DOHH2 (cell line): ENCODE results near the gene HPS3.

Experiments used
- H3F3A ChIP-seq: fragments of 200-600 bp; sonication (generic), shearing (Covaris generic); 2 replicates; pipeline ENCODE4 v1.6.0; 2016; ENCODE audit warnings: antibody characterized with exemption, mild to moderate bottlenecking; ENCODE audit not compliant: control insufficient read depth, insufficient read depth
- H3K27ac ChIP-seq: fragments of 200-600 bp; sonication (generic); 2 replicates; pipeline ENCODE4 v1.5.1; 2014; ENCODE audit warnings: low read depth, mild to moderate bottlenecking, low read length, moderate library complexity
- H3K27me3 ChIP-seq: fragments of 200-600 bp; sonication (generic); 2 replicates; pipeline ENCODE4 v1.6.1; 2014; ENCODE audit warnings: mild to moderate bottlenecking, low read length, mixed read lengths; ENCODE audit not compliant: control insufficient read depth
- H3K36me3 ChIP-seq: fragments of 200-600 bp; sonication (generic); 2 replicates; pipeline ENCODE4 v1.6.1; 2014; ENCODE audit warnings: mild to moderate bottlenecking, low read length, moderate library complexity, mixed read lengths; ENCODE audit not compliant: control insufficient read depth
- H3K4me1 ChIP-seq: fragments of 200-600 bp; sonication (generic); 2 replicates; pipeline ENCODE4 v1.6.1; 2014; ENCODE audit warnings: mild to moderate bottlenecking, low read length, mixed read lengths; ENCODE audit not compliant: control insufficient read depth
- H3K4me2 ChIP-seq: fragments of 200-600 bp; sonication (generic); 2 replicates; pipeline ENCODE4 v1.6.0; 2014; ENCODE audit warnings: mild to moderate bottlenecking, low read length, moderate library complexity
- H3K4me3 ChIP-seq: fragments of 200-600 bp; sonication (generic); 2 replicates; pipeline ENCODE4 v1.5.1; 2014; ENCODE audit warnings: mild to moderate bottlenecking, low read length, mixed read lengths
- H3K79me2 ChIP-seq: fragments of 200-600 bp; sonication (generic); 2 replicates; pipeline ENCODE4 v1.6.1; 2014; ENCODE audit warnings: mild to moderate bottlenecking, low read length, mixed read lengths; ENCODE audit not compliant: control insufficient read depth
- H3K9me2 ChIP-seq: fragments of 200-600 bp; sonication (generic); replicated peaks from 2 replicates; pipeline ENCODE4 v1.6.1; 2014; ENCODE audit warnings: mild to moderate bottlenecking, low read length, mixed read lengths; ENCODE audit not compliant: control insufficient read depth
- H3K9me3 ChIP-seq: fragments of 200-600 bp; sonication (generic); 2 replicates; pipeline ENCODE4 v1.6.1; 2014; ENCODE audit warnings: antibody characterized with exemption, low read length, mixed read lengths; ENCODE audit not compliant: control insufficient read depth, insufficient read depth
- H4K20me1 ChIP-seq: fragments of 200-600 bp; sonication (generic); 2 replicates; pipeline ENCODE4 v1.6.0; 2014; ENCODE audit warnings: low read depth, mild to moderate bottlenecking, antibody characterized with exemption, low read length, moderate library complexity; ENCODE audit not compliant: control insufficient read depth, insufficient read depth
- EZH2phosphoT487 ChIP-seq: fragments of 200-600 bp; sonication (generic); IDR thresholded peaks from 2 replicates; pipeline ENCODE4 v1.6.1; 2017; ENCODE audit warnings: borderline replicate concordance, mild to moderate bottlenecking, antibody characterized with exemption, low read length, moderate library complexity, mixed read lengths
- TF ChIP-seq, protein P1 (sequence below): fragments of 200-600 bp; sonication (generic); IDR thresholded peaks from one replicate; pipeline ENCODE4 v1.5.1; 2014; ENCODE audit warnings: antibody characterized with exemption, mild to moderate bottlenecking, low read depth, low read length; ENCODE audit not compliant: poor library complexity, severe bottlenecking

Gene HPS3

DNA sequence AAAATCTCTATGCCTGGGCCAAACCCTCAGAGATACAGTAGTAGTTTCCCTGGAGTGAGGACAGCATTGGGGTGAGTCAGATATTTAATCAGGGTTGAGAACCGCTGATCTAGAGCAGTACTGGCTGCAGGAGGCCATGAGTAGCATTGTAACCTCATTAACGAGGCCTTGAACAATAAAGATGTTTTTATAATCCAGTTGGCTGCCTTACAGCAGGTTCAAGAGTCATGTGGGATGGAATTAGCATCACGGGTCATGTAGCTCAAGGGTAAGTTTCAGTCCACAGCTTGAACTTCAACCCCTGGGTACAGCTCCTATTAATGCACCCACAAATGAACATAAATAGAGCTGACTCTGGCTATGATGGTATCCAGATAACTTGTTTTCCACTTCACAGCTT lies 5.1 kb downstream of the HPS3 start:
- Histone ChIP-seq H4K20me1 (peaks cover 5% of the 10 kb centered on the region; the same call in 1 of the 2 replicates), H3K27ac (no peak overlapping the region), H3K4me2 (no peak overlapping the region), H3K79me2 (peaks cover 69% of the 10 kb centered on the region), H3K36me3 (peaks cover 10% of the 10 kb centered on the region), H3K9me3 (no peaks in the 10 kb centered on the region), H3K27me3 (no peaks in the 10 kb centered on the region), H3F3A (peaks cover 3% of the 10 kb centered on the region; the same call in 1 of the 2 replicates), H3K4me3 (no peak overlapping the region), H3K4me1 (peaks cover 20% of the 10 kb centered on the region), H3K9me2 (no peaks in the 10 kb centered on the region)
- no peak for TF ChIP-seq EZH2phosphoT487
- TF ChIP-seq, protein P1, sequence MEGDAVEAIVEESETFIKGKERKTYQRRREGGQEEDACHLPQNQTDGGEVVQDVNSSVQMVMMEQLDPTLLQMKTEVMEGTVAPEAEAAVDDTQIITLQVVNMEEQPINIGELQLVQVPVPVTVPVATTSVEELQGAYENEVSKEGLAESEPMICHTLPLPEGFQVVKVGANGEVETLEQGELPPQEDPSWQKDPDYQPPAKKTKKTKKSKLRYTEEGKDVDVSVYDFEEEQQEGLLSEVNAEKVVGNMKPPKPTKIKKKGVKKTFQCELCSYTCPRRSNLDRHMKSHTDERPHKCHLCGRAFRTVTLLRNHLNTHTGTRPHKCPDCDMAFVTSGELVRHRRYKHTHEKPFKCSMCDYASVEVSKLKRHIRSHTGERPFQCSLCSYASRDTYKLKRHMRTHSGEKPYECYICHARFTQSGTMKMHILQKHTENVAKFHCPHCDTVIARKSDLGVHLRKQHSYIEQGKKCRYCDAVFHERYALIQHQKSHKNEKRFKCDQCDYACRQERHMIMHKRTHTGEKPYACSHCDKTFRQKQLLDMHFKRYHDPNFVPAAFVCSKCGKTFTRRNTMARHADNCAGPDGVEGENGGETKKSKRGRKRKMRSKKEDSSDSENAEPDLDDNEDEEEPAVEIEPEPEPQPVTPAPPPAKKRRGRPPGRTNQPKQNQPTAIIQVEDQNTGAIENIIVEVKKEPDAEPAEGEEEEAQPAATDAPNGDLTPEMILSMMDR: no peak

DNA sequence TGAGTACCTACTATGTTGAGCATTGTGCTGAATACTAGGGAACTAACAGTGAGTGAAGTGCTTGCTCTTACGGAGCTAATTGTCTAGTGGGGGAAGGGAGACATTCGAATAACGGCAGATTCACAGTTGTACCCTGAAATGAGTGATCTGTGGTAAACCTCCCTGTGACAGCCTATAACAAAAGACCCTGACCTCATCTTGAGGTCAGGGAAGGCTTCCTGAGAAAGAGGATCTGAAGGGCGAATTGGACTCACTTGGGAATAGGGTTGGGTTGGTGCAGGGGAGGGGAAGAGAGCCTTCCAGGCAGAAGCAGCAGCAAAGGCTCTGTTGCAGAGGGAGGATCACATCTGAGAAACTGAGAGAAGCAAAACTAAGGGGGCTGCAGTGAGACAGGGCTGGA lies 13.2 kb downstream of the HPS3 start:
- peaks cover 24% of the 10 kb centered on the region for H3K4me1 ChIP-seq
- H4K20me1 ChIP-seq: no peaks in the 10 kb centered on the region
- 0 out of 2 replicates have a peak, but pooled peaks cover 3% of the 10 kb centered on the region for H3K79me2 ChIP-seq
- TF ChIP-seq, protein P1: no peak
- TF ChIP-seq EZH2phosphoT487: no peak
- peaks cover 38% of the 10 kb centered on the region for H3K36me3 ChIP-seq
- H3K27ac ChIP-seq: no peak overlapping the region
- H3K4me2 ChIP-seq: no peak overlapping the region
- no peak overlapping the region for H3K4me3 ChIP-seq
- no peaks in the 10 kb centered on the region for H3K9me3 ChIP-seq
- no peaks in the 10 kb centered on the region for H3K27me3 ChIP-seq
- peaks cover 3% of the 10 kb centered on the region; the same call in 1 of the 2 replicates for H3F3A ChIP-seq
- H3K9me2 ChIP-seq: no peaks in the 10 kb centered on the region

DNA sequence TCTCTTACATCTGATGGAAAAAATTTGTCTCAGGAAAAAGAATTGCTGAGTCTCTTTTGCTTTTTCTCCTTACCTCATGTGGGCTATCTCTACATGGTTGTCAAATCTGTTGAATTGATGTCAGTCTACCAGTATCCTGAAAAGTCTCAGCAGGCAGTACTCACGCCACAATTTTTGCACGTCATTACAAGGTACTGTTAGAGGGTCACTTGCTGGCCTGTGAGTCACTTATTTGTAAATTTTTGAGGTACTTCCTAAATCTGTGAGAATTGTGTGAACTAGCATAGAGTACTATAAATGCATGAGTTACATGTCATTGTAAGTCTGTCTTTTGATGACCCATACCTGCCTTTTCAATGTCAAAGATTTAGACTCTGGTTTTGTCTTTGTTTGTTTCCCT lies 15.9 kb downstream of the HPS3 start:
- Histone ChIP-seq H3F3A (no peaks in the 10 kb centered on the region), H3K79me2 (no peaks in the 10 kb centered on the region), H3K27ac (peak overlapping the region; percentile 50), H3K36me3 (peaks cover 45% of the 10 kb centered on the region), H3K4me1 (peaks cover 24% of the 10 kb centered on the region), H4K20me1 (no peaks in the 10 kb centered on the region), H3K4me3 (peak overlapping the region; percentile 27), H3K9me3 (no peaks in the 10 kb centered on the region), H3K27me3 (no peaks in the 10 kb centered on the region), H3K4me2 (peak overlapping the region; percentile 39), H3K9me2 (no peaks in the 10 kb centered on the region)
- TF ChIP-seq EZH2phosphoT487: no peak
- TF ChIP-seq, protein P1: no peak

DNA sequence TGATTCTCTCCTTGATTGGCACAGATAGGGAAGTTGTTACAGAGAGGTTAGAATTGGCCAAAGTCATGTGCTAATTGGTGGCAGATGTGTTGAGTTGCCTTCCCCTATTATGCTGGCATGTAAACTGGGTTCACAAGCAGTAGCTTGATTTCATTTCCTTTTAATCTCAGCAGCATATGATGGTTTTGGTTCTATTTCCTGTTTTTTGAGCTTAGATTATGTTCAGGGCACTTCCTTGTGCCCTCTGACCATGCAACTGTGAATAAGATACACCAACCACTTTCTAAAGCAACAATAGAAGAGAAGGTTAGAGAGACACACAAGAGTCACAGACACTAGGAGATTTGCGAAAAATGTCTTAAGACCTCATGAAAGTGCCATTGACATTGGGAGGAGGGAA lies 16.5 kb downstream of the HPS3 start:
- H3K36me3 ChIP-seq: peaks cover 45% of the 10 kb centered on the region
- peak overlapping the region; percentile 7; the same call in 1 of the 2 replicates for H3K4me3 ChIP-seq
- H3K27ac ChIP-seq: peak overlapping the region; percentile 50
- H3F3A ChIP-seq: no peaks in the 10 kb centered on the region
- peak overlapping the region; percentile 39 for H3K4me2 ChIP-seq
- H4K20me1 ChIP-seq: no peaks in the 10 kb centered on the region
- TF ChIP-seq, protein P1: no peak
- TF ChIP-seq EZH2phosphoT487: no peak
- H3K4me1 ChIP-seq: peaks cover 24% of the 10 kb centered on the region
- no peaks in the 10 kb centered on the region for H3K9me3 ChIP-seq
- no peaks in the 10 kb centered on the region for H3K9me2 ChIP-seq
- no peaks in the 10 kb centered on the region for H3K27me3 ChIP-seq
- no peaks in the 10 kb centered on the region for H3K79me2 ChIP-seq
